ENCODE measurements around the gene DLX1.

DNA sequence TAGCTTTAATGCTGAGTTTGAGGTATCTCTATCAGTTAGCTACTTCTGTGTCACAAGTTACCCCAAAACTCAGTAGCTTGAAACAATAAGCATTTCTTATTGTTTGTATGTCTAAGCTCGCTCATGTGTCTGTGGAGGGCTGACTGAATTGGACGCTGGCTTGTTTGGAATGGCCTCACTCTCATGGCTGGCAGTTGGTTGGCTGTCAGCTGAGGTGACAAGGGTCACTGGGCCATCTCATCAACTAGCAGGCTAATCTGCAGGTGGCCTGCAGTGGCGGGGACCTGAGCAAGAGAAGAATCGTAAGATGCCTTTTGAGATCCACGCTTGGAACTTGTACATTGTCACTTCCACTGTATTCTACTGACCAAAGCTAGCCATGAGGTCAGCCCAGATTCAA is 30.8 kb downstream of the DLX1 start:
- TF ChIP-seq, protein P1, sequence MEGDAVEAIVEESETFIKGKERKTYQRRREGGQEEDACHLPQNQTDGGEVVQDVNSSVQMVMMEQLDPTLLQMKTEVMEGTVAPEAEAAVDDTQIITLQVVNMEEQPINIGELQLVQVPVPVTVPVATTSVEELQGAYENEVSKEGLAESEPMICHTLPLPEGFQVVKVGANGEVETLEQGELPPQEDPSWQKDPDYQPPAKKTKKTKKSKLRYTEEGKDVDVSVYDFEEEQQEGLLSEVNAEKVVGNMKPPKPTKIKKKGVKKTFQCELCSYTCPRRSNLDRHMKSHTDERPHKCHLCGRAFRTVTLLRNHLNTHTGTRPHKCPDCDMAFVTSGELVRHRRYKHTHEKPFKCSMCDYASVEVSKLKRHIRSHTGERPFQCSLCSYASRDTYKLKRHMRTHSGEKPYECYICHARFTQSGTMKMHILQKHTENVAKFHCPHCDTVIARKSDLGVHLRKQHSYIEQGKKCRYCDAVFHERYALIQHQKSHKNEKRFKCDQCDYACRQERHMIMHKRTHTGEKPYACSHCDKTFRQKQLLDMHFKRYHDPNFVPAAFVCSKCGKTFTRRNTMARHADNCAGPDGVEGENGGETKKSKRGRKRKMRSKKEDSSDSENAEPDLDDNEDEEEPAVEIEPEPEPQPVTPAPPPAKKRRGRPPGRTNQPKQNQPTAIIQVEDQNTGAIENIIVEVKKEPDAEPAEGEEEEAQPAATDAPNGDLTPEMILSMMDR (IDR thresholded peaks at IDR 0.05), result no peak
- TF ChIP-seq EP300 (IDR thresholded peaks at IDR 0.05), result no peak

Data from upper lobe of left lung (tissue), 4 donors.